NCI-H1436 (cell line): ENCODE results near the gene PHETA2.

Source experiments
- DNase-seq: peaks from one replicate; lab custom pipeline; 2025; lab: John Stamatoyannopoulos, UW

Gene PHETA2

GRCh38 chr22:42074132-42074811, at the start of gene PHETA2:
TSS of gene PHETA2 (plus strand) at chr22:42074248. CDS start at chr22:42077294, 3,046 bp downstream.
- DNase-seq = no peak

- DNase-seq = no peak
These were observed 48.6 kb upstream of the PHETA2 start for GRCh38 chr22:42025421-42025820.

GRCh38 chr22:42026705-42027104, 47.3 kb upstream of the PHETA2 start:
- no peak for DNase-seq

- no peak for DNase-seq
These were observed 40.5 kb upstream of the PHETA2 start for GRCh38 chr22:42033263-42034181.

- DNase-seq = no peak
These were observed 38.8 kb upstream of the PHETA2 start for GRCh38 chr22:42035256-42035655.

- DNase-seq = no peak
These were observed 34.8 kb upstream of the PHETA2 start for GRCh38 chr22:42039271-42039670.

GRCh38 chr22:42041784-42042183, 32.3 kb upstream of the PHETA2 start:
- DNase-seq = no peak

GRCh38 chr22:42050641-42051180, 23.3 kb upstream of the PHETA2 start:
- DNase-seq = no peak

- DNase-seq = no peak
These were observed 21.3 kb upstream of the PHETA2 start for GRCh38 chr22:42052765-42053164.

- no peak for DNase-seq
These were observed 17.1 kb upstream of the PHETA2 start for GRCh38 chr22:42056757-42057511.

GRCh38 chr22:42060489-42060888, 13.6 kb upstream of the PHETA2 start:
- no peak for DNase-seq

GRCh38 chr22:42061041-42061440, 13.0 kb upstream of the PHETA2 start:
- no peak for DNase-seq

GRCh38 chr22:42062506-42063170, 11.4 kb upstream of the PHETA2 start:
- DNase-seq = no peak

GRCh38 chr22:42064629-42065028, 9.4 kb upstream of the PHETA2 start:
- no peak for DNase-seq

GRCh38 chr22:42065438-42066125, 8.5 kb upstream of the PHETA2 start:
- DNase-seq = no peak

- no peak for DNase-seq
These were observed 7.8 kb upstream of the PHETA2 start for GRCh38 chr22:42066126-42066761.

- DNase-seq = no peak
These were observed 7.1 kb upstream of the PHETA2 start for GRCh38 chr22:42066937-42067336.

GRCh38 chr22:42067671-42068251, 6.3 kb upstream of the PHETA2 start:
- DNase-seq = no peak

- DNase-seq = no peak
These were observed 5.8 kb upstream of the PHETA2 start for GRCh38 chr22:42068291-42068690.
